ENCODE data around the gene XYLT1. TPM values are rescaled to one million over a fixed set of nuclear protein-coding genes. Genes with fewer than 3 reads are reported as not detected.
A peak's percentile ranks its signal among the peaks of the same experiment; 100 is the strongest.

The XYLT1 gene
- total RNA-seq, 3 donors from 2014 or later, result 23.1 to 44.0 (median 34.1) TPM

GRCh38 chr16:17351441-17352035 lies 119.2 kb downstream of the XYLT1 start:
- ATAC-seq (no peak), DNase-seq (no peak)
- H3K36me3 ChIP-seq (ENCODE audit: low read depth), result no peaks in the 10 kb centered on the region
- intact Hi-C loops (cut with DNase I, micrococcal nuclease), result no loop called here
- peaks cover 32% of the 10 kb centered on the region for H3K4me1 ChIP-seq (ENCODE audit: low read depth)
- TF ChIP-seq CTCF (IDR thresholded peaks at IDR 0.05), result no peak
- H3K9me3 ChIP-seq, result no peaks in the 10 kb centered on the region
- H3K4me3 ChIP-seq, result no peak overlapping the region

GRCh38 chr16:17350207-17350606 lies 120.6 kb downstream of the XYLT1 start:
- TF ChIP-seq CTCF (IDR thresholded peaks at IDR 0.05), result no peak
- H3K4me1 ChIP-seq (ENCODE audit: low read depth), result peaks cover 42% of the 10 kb centered on the region
- intact Hi-C loops (cut with DNase I, micrococcal nuclease), result no loop called here
- H3K9me3 ChIP-seq, result no peaks in the 10 kb centered on the region
- H3K4me3 ChIP-seq, result no peak overlapping the region
- H3K36me3 ChIP-seq (ENCODE audit: low read depth), result no peaks in the 10 kb centered on the region
- ATAC-seq (peak; percentile 2), DNase-seq (peak in 1 of 3 donors; percentile 39)

GRCh38 chr16:17348826-17349225 lies 121.9 kb downstream of the XYLT1 start:
- no peaks in the 10 kb centered on the region for H3K9me3 ChIP-seq
- peaks cover 45% of the 10 kb centered on the region for H3K4me1 ChIP-seq (ENCODE audit: low read depth)
- peak in 1 of 3 donors; percentile 44 for DNase-seq
- intact Hi-C loops (cut with DNase I, micrococcal nuclease), result no loop called here
- no peak overlapping the region for H3K4me3 ChIP-seq
- no peak for ATAC-seq
- H3K36me3 ChIP-seq (ENCODE audit: low read depth), result no peaks in the 10 kb centered on the region
- TF ChIP-seq CTCF (IDR thresholded peaks at IDR 0.05), result no peak

- ATAC-seq (no peak), DNase-seq (peak in 1 of 3 donors; percentile 31)
- no peaks in the 10 kb centered on the region for H3K36me3 ChIP-seq (ENCODE audit: low read depth)
- H3K9me3 ChIP-seq, result no peaks in the 10 kb centered on the region
- H3K4me1 ChIP-seq (ENCODE audit: low read depth), result peaks cover 45% of the 10 kb centered on the region
- intact Hi-C loops (cut with DNase I, micrococcal nuclease), result no loop called here
- no peak overlapping the region for H3K4me3 ChIP-seq
- no peak for TF ChIP-seq CTCF (IDR thresholded peaks at IDR 0.05)
Measured at GRCh38 chr16:17348042-17348783, 122.5 kb downstream of the XYLT1 start.

- peak in 2 of 3 donors; percentile 52 to 60 for DNase-seq
- no peak for TF ChIP-seq CTCF (IDR thresholded peaks at IDR 0.05)
- Histone ChIP-seq H3K36me3 (ENCODE audit: low read depth) (no peaks in the 10 kb centered on the region), H3K9me3 (no peaks in the 10 kb centered on the region), H3K4me3 (no peak overlapping the region), H3K4me1 (ENCODE audit: low read depth) (peaks cover 50% of the 10 kb centered on the region)
- ATAC-seq, result peak; percentile 36
- intact Hi-C loops (cut with DNase I, micrococcal nuclease), result no loop called here
Measured at GRCh38 chr16:17347624-17348023, 123.1 kb downstream of the XYLT1 start.
